Hepatocyte (in vitro differentiated cells): ENCODE results near the gene NKIRAS2. TPM values are rescaled to one million over a fixed set of nuclear protein-coding genes. Genes with fewer than 3 reads are reported as not detected.

Source experiments
- DNase-seq: peaks from one replicate; pipeline ENCODE4 v3.0.0-alpha.2; 2016; ENCODE audit warnings: low spot score
- H2AFZ ChIP-seq: fragments of 200-600 bp; sonication (generic); 2 replicates; pipeline ENCODE4 v1.6.0; 2016; ENCODE audit warnings: antibody characterized with exemption, mild to moderate bottlenecking
- H3K27ac ChIP-seq: fragments of 200-600 bp; sonication (generic); 2 replicates; pipeline ENCODE4 v1.5.1; 2016; ENCODE audit warnings: mild to moderate bottlenecking
- H3K27me3 ChIP-seq: fragments of 200-600 bp; sonication (generic); 2 replicates; pipeline ENCODE4 v1.6.1; 2016
- H3K36me3 ChIP-seq: fragments of 200-600 bp; sonication (generic); replicated peaks from 2 replicates; pipeline ENCODE4 v1.5.1; 2016; ENCODE audit warnings: low read depth; ENCODE audit not compliant: insufficient read depth
- H3K4me1 ChIP-seq: fragments of 200-600 bp; sonication (generic); 2 replicates; pipeline ENCODE4 v1.5.1; 2016; ENCODE audit warnings: mild to moderate bottlenecking, moderate library complexity; ENCODE audit not compliant: insufficient read depth
- H3K4me2 ChIP-seq: fragments of 200-600 bp; sonication (generic); 2 replicates; pipeline ENCODE4 v1.6.0; 2016
- H3K4me3 ChIP-seq: fragments of 200-600 bp; sonication (generic); 2 replicates; pipeline ENCODE4 v1.5.1; 2016; ENCODE audit warnings: mild to moderate bottlenecking
- H3K79me2 ChIP-seq: fragments of 200-600 bp; sonication (generic); 2 replicates; pipeline ENCODE4 v1.6.0; 2017; ENCODE audit warnings: mild to moderate bottlenecking
- H3K9me2 ChIP-seq: fragments of 200-600 bp; sonication (generic); replicated peaks from 2 replicates; pipeline ENCODE4 v1.6.0; 2017; ENCODE audit warnings: mild to moderate bottlenecking; ENCODE audit not compliant: insufficient read depth
- H3K9me3 ChIP-seq: fragments of 200-600 bp; sonication (generic); 2 replicates; pipeline ENCODE4 v1.5.1; 2016; ENCODE audit warnings: low read depth, mild to moderate bottlenecking
- H4K20me1 ChIP-seq: fragments of 200-600 bp; sonication (generic); 2 replicates; pipeline ENCODE4 v1.6.0; 2016; ENCODE audit warnings: mild to moderate bottlenecking; ENCODE audit not compliant: insufficient read depth, poor library complexity, severe bottlenecking
- CTCF ChIP-seq: fragments of 200-600 bp; sonication (generic); IDR thresholded peaks from 2 replicates; pipeline ENCODE4 v1.5.1; 2016; ENCODE audit warnings: antibody characterized with exemption, mild to moderate bottlenecking; ENCODE audit not compliant: poor library complexity
- EZH2 ChIP-seq: fragments of 200-600 bp; sonication (generic); IDR thresholded peaks from 2 replicates; pipeline ENCODE4 v1.6.1; 2016; ENCODE audit warnings: antibody characterized with exemption, mild to moderate bottlenecking, borderline replicate concordance
- EZH2phosphoT487 ChIP-seq: fragments of 200-600 bp; sonication (generic); IDR thresholded peaks from one replicate; pipeline ENCODE4 v1.6.1; 2018; ENCODE audit warnings: antibody characterized with exemption, mild to moderate bottlenecking, low read depth, moderate library complexity; ENCODE audit not compliant: unreplicated experiment, severe bottlenecking
- WGBS: methylation state at CpG from one replicate; pipeline ENCODE4 v1.1.6; 2016; ENCODE audit warnings: low lambda C conversion rate; ENCODE audit errors: missing lambda C conversion rate; 5-methylcytosine and 5-hydroxymethylcytosine counted together
- polyA plus RNA-seq: library from polyadenylated mRNA; unstranded; fragments of >200 nt; fragmentation: Nextera tagmentation; extraction: Ambion mirVana; gene quantifications from 2 replicates; pipeline ENCODE4 v1.2.1, GENCODE V29; 2016
- total RNA-seq: library from RNA; depleted of rRNA; stranded (reverse); fragments of >200 nt; gene quantifications from 2 replicates; pipeline ENCODE4 v1.2.3, GENCODE V29; 2014

NKIRAS2 gene
- total and polyA plus RNA-seq, 2 experiments from 2014 or later = 40.8 to 55.0 TPM

GRCh38 chr17:42051645-42052044 lies 31.8 kb downstream of the NKIRAS2 start:
- Histone ChIP-seq H3K27ac (no peak overlapping the region), H3K36me3 (no peaks in the 10 kb centered on the region), H3K9me2 (no peaks in the 10 kb centered on the region), H3K9me3 (no peaks in the 10 kb centered on the region), H3K4me3 (no peak overlapping the region), H4K20me1 (no peaks in the 10 kb centered on the region), H2AFZ (no peak overlapping the region), H3K4me1 (peaks cover 7% of the 10 kb centered on the region), H3K79me2 (no peaks in the 10 kb centered on the region), H3K4me2 (no peak overlapping the region), H3K27me3 (peaks cover 18% of the 10 kb centered on the region)
- DNase-seq = no peak
- 90% methylated on average over 7 of the region's 7 CpGs for WGBS
- TF ChIP-seq EZH2phosphoT487 (no peak), CTCF (no peak), EZH2 (no peak)

GRCh38 chr17:42052346-42052877 lies 32.5 kb downstream of the NKIRAS2 start:
- no peak for DNase-seq
- H3K27ac ChIP-seq = no peak overlapping the region
- no peak overlapping the region for H3K4me3 ChIP-seq
- no peaks in the 10 kb centered on the region for H3K9me2 ChIP-seq
- peaks cover 7% of the 10 kb centered on the region for H3K4me1 ChIP-seq
- 86% methylated on average over 6 of the region's 6 CpGs for WGBS
- H4K20me1 ChIP-seq = no peaks in the 10 kb centered on the region
- H2AFZ ChIP-seq = no peak overlapping the region
- H3K27me3 ChIP-seq = peaks cover 18% of the 10 kb centered on the region
- no peak overlapping the region for H3K4me2 ChIP-seq
- no peak for TF ChIP-seq EZH2phosphoT487
- TF ChIP-seq CTCF = no peak
- H3K79me2 ChIP-seq = no peaks in the 10 kb centered on the region
- no peaks in the 10 kb centered on the region for H3K36me3 ChIP-seq
- H3K9me3 ChIP-seq = no peaks in the 10 kb centered on the region

- H2AFZ ChIP-seq = no peak overlapping the region
- H3K36me3 ChIP-seq = no peaks in the 10 kb centered on the region
- H3K9me3 ChIP-seq = no peaks in the 10 kb centered on the region
- no peak overlapping the region for H3K4me3 ChIP-seq
- no peaks in the 10 kb centered on the region for H3K79me2 ChIP-seq
- H3K9me2 ChIP-seq = no peaks in the 10 kb centered on the region
- peaks cover 7% of the 10 kb centered on the region for H3K4me1 ChIP-seq
- TF ChIP-seq CTCF (no peak), EZH2 (no peak), EZH2phosphoT487 (no peak)
- no peak for DNase-seq
- no peak overlapping the region for H3K27ac ChIP-seq
- H3K27me3 ChIP-seq = peaks cover 18% of the 10 kb centered on the region
- H3K4me2 ChIP-seq = no peak overlapping the region
- H4K20me1 ChIP-seq = no peaks in the 10 kb centered on the region
- 36% methylated on average over 12 of the region's 12 CpGs for WGBS
These were observed 34.0 kb downstream of the NKIRAS2 start for GRCh38 chr17:42053731-42054500.
